ENCODE measurements around the gene CDCA4. TPM values are rescaled to one million over a fixed set of nuclear protein-coding genes. Genes with fewer than 3 reads are reported as not detected.

The CDCA4 gene
- 12.5 TPM for total RNA-seq

DNA sequence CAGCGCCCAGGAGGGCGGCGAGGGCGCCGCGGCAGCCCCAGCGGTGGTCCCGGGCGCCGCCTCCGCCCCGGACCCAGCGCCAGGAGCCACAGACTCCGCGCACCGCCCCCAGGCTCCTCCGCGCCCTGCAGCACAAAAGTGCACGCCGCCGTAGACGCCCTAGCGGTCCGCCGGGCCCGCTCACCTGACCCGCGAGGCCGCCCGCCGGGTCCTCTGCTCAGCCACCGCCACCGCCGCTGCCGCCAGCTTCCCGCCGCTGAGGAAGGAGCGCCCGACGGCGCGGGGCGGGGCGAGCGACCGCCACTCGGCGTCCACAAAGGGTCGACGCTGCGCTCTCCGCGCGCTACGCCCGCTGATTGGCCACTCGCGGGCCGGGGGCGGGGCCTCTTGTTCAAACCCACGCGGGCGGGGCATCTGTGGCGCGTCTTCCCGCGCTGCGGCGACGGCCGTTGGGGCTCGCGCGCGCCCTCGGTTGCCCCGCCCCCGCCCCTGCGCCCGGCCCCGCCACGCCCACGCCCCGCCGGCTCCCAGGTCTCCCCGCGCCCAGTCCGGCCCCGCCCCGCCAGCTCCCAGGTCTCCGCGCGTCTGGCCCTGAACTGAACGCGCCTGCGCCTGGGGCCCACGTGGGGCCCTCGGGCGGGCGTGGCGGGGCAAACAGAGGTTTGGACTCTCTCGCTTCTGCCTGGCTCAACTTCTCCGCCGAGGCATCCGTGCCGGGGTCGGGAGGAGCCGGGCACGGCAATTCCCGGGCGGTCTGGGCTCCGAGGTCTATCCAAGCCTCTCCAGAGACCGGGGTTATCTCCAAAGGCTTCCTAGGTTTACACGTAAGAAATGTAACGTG, at the start of gene CDCA4:
Gene CDCA4 (minus strand): TSS at position 269 of the 841 bp plus-strand sequence. CDS start 9,154 bp downstream, outside the sequence.

GRCh38 chr14:105065280-105066228, 44.7 kb upstream of the CDCA4 start, which contains the start of gene GPR132:
TSS of gene GPR132 (minus strand) at chr14:105065430. CDS start at chr14:105055420, 10,010 bp downstream.

GRCh38 chr14:104985675-104986486, 35.0 kb downstream of the CDCA4 start, which contains the start of gene CLBA1:
TSS of gene CLBA1 (plus strand) at chr14:104985788. CDS start at chr14:104986432, 644 bp downstream.

GRCh38 chr14:104977681-104978653, 42.9 kb downstream of the CDCA4 start, which contains the start of gene AHNAK2:
TSS of gene AHNAK2 (minus strand) at chr14:104978374. CDS start at chr14:104978237, 137 bp downstream.

Other genes starting within 250 kb of the CDCA4 start
- 127 TPM for gene AKT1, start 225.3 kb downstream of the CDCA4 start, total RNA-seq
- gene ZBTB42, start 220.0 kb downstream of the CDCA4 start, total RNA-seq, result 0.63 TPM
- 26.0 TPM for gene CEP170B, start 155.8 kb downstream of the CDCA4 start, total RNA-seq
- gene PLD4, start 96.2 kb downstream of the CDCA4 start, total RNA-seq, result 2.5 TPM
- 31.6 TPM for gene AHNAK2, start 42.7 kb downstream of the CDCA4 start, total RNA-seq
- gene CLBA1, start 35.3 kb downstream of the CDCA4 start, total RNA-seq, result 12.5 TPM
- 0.94 TPM for gene GPR132, start 44.3 kb upstream of the CDCA4 start, total RNA-seq
- gene JAG2, start 147.7 kb upstream of the CDCA4 start, total RNA-seq, result 31.3 TPM
- 24.1 TPM for gene NUDT14, start 160.2 kb upstream of the CDCA4 start, total RNA-seq
- gene BTBD6, start 227.4 kb upstream of the CDCA4 start, total RNA-seq, result 49.5 TPM